SK-N-MC (cell line): ENCODE data around the gene GNAT1.

ENCODE experiments used
- EZH2 ChIP-seq: fragments of 200-600 bp; sonication (generic); IDR thresholded peaks from one replicate; pipeline ENCODE4 v1.6.1; 2017; ENCODE audit warnings: antibody characterized with exemption
- POLR2AphosphoS5 ChIP-seq: IDR thresholded peaks from 2 replicates; pipeline ENCODE4 v1.6.1; 2012; ENCODE audit warnings: mild to moderate bottlenecking, low read depth, low read length, borderline replicate concordance

- no peak for TF ChIP-seq POLR2AphosphoS5
- no peak for TF ChIP-seq EZH2
Observed at GRCh38 chr3:50151728-50152127, 39.7 kb upstream of the GNAT1 start.
